B cell (primary cell): ENCODE data around the gene LITAF. TPM values are rescaled to one million over a fixed set of nuclear protein-coding genes. Genes with fewer than 3 reads are reported as not detected.

Experiments
- ATAC-seq: fragments of 200-7000 bp; cut with Tn5 transposase; one replicate; pipeline ENCODE4 v1.10.0; 2021; ENCODE audit warnings: low read depth, mild to moderate bottlenecking, moderate number of reproducible peaks, moderate library complexity
- CTCF ChIA-PET: fragments of 350-600 bp; sonication (Branson Sonifier 250); formaldehyde crosslinking; loops from one replicate; lab custom pipeline; 2021; ENCODE audit warnings: antibody characterized with exemption, inconsistent platforms; lab: Charles Lee
- POLR2A ChIA-PET: fragments of 350-600 bp; sonication (Branson Sonifier 250); formaldehyde crosslinking; loops from one replicate; lab custom pipeline; 2021; ENCODE audit warnings: antibody characterized with exemption; lab: Charles Lee
- DNase-seq: peaks from one replicate; pipeline ENCODE4 v3.0.0; 2013
- H2AFZ ChIP-seq: 2 replicates; pipeline ENCODE4 v1.6.1; 2012; ENCODE audit warnings: mild to moderate bottlenecking, low read depth, low read length; ENCODE audit not compliant: insufficient read depth, poor library complexity, severe bottlenecking
- H3K27ac ChIP-seq, 2 donors: 1 replicate in 1 of 2; 2 replicates in 1 of 2; pipeline ENCODE4 v1.5.1; 2012 to 2013; ENCODE audit warnings: low read length in 2 of 2, mild to moderate bottlenecking in 2 of 2, moderate library complexity in 1 of 2
- H3K27me3 ChIP-seq, 4 experiments: fragments of 200-600 bp in 1 of 4; sonication (generic) in 1 of 4; replicated peaks in 1 of 4; 1 replicate in 2 of 4; 2 replicates in 2 of 4; pipeline versions ENCODE4 v1.6.1 to v1.7.0; 2013 to 2016; ENCODE audit warnings: low read length in 3 of 4, mild to moderate bottlenecking in 2 of 4, mixed read lengths in 1 of 4, moderate library complexity in 1 of 4; ENCODE audit not compliant: insufficient read depth in 4 of 4, control insufficient read depth in 3 of 4; ENCODE audit errors: control extremely low read depth in 1 of 4
- H3K36me3 ChIP-seq, 2 experiments: replicated peaks in 1 of 2; 1 replicate in 1 of 2; 2 replicates in 1 of 2; pipeline versions ENCODE4 v1.6.1 to v1.7.1; 2013; ENCODE audit warnings: low read length in 1 of 2; ENCODE audit not compliant: insufficient read depth in 2 of 2, control insufficient read depth in 1 of 2; ENCODE audit errors: control extremely low read depth in 1 of 2, extremely low read depth in 1 of 2
- H3K4me1 ChIP-seq, 2 donors: fragments of 200-600 bp in 1 of 2; sonication (generic) in 1 of 2; 1 replicate in 1 of 2; 2 replicates in 1 of 2; pipeline versions ENCODE4 v1.5.1 to v1.6.1; 2013 to 2017; ENCODE audit warnings: low read length in 2 of 2; ENCODE audit not compliant: control insufficient read depth in 2 of 2, insufficient read depth in 2 of 2
- H3K4me2 ChIP-seq: replicated peaks from 2 replicates; pipeline ENCODE3; 2012; ENCODE audit warnings: mild to moderate bottlenecking, low read depth, low read length; ENCODE audit not compliant: poor library complexity, severe bottlenecking
- H3K4me3 ChIP-seq, 5 experiments: fragments of 200-600 bp in 1 of 5; sonication (generic) in 1 of 5; 1 replicate in 3 of 5; 2 replicates in 2 of 5; pipeline versions ENCODE4 v1.5.1 to v1.7.0; 2011 to 2016; ENCODE audit warnings: low read length in 4 of 5, mild to moderate bottlenecking in 4 of 5, low read depth in 2 of 5, control low read depth in 1 of 5, moderate library complexity in 1 of 5; ENCODE audit not compliant: insufficient read depth in 1 of 5; ENCODE audit errors: control extremely low read depth in 1 of 5, extremely low read depth in 1 of 5
- H3K79me2 ChIP-seq: fragments of 200-600 bp; sonication (generic); one replicate; pipeline ENCODE4 v1.6.0; 2016; ENCODE audit warnings: low read length; ENCODE audit not compliant: control insufficient read depth, insufficient read depth
- H3K9ac ChIP-seq: fragments of 200-600 bp; sonication (generic); 2 replicates; pipeline ENCODE4 v1.6.1; 2017; ENCODE audit warnings: mild to moderate bottlenecking, low read length, moderate library complexity
- H3K9me3 ChIP-seq, 3 donors: one replicate each; pipeline versions ENCODE4 v1.6.1 to v1.7.1; 2013; ENCODE audit warnings: low read length in 2 of 3; ENCODE audit not compliant: control insufficient read depth in 2 of 3, insufficient read depth in 1 of 3; ENCODE audit errors: control extremely low read depth in 1 of 3
- H4K20me1 ChIP-seq: 2 replicates; pipeline ENCODE4 v1.6.0; 2012; ENCODE audit warnings: mild to moderate bottlenecking, low read length; ENCODE audit not compliant: insufficient read depth, control insufficient read depth, poor library complexity, severe bottlenecking
- H3K27ac Mint-ChIP-seq: one replicate; pipeline ENCODE4 v1.8.0; 2021; ENCODE audit warnings: mixed read lengths
- H3K27me3 Mint-ChIP-seq: one replicate; pipeline ENCODE4 v1.8.0; 2021; ENCODE audit warnings: mixed read lengths
- H3K4me1 Mint-ChIP-seq: one replicate; pipeline ENCODE4 v1.8.0; 2021; ENCODE audit warnings: mixed read lengths
- H3K4me3 Mint-ChIP-seq: one replicate; pipeline ENCODE4 v1.8.0; 2021; ENCODE audit warnings: mixed read lengths
- H3K9me3 Mint-ChIP-seq: one replicate; pipeline ENCODE4 v1.8.0; 2022; ENCODE audit warnings: mixed read lengths; ENCODE audit not compliant: insufficient read depth
- CTCF ChIP-seq: fragments of 200-600 bp; IDR thresholded peaks from one replicate; pipeline ENCODE4 v1.8.0; 2022; ENCODE audit warnings: antibody characterized with exemption, mild to moderate bottlenecking
- EZH2 ChIP-seq: IDR thresholded peaks from 2 replicates; pipeline ENCODE4 v1.6.1; 2012; ENCODE audit warnings: borderline replicate concordance, low read depth, mild to moderate bottlenecking, moderate library complexity, low read length; ENCODE audit not compliant: insufficient read depth, poor library complexity, severe bottlenecking
- WGBS: methylation state at CpG from one replicate; pipeline ENCODE4 v1.1.5; 2013; ENCODE audit warnings: missing lambda C conversion rate; ENCODE audit not compliant: insufficient coverage; 5-methylcytosine and 5-hydroxymethylcytosine counted together
- intact Hi-C: fragments of 100-400 bp; cut with micrococcal nuclease; formaldehyde crosslinking; loops from one replicate; pipeline ENCODE4 v1.10.0; 2022
- polyA plus RNA-seq: library from polyadenylated mRNA; depleted of rRNA; stranded (reverse); fragments of >200 nt; gene quantifications from 2 replicates; pipeline ENCODE4 v1.2.3, GENCODE V29; 2012
- total RNA-seq, 2 donors: library from RNA; stranded (reverse); fragments of 120-200 nt in 1 of 2; gene quantifications; 1 replicate in 1 of 2; 2 replicates in 1 of 2; pipeline versions ENCODE4 v1.2.3 to v1.2.4, GENCODE V29; 2013 to 2022

The LITAF gene
- total and polyA plus RNA-seq, 2 donors (not counting 1 experiment from before 2014, with no cell fraction given) = 93.6 to 125 TPM

- Histone ChIP-seq H3K79me2 (peaks cover 4% of the 10 kb centered on the region), H3K4me3 (peak overlapping the region in 4 of 5 experiments; percentile 9 to 63 (median 36)), H3K27ac (peak overlapping the region; percentile 68 to 84), H3K36me3 (no peaks in the 10 kb centered on the region), H2AFZ (peak overlapping the region; percentile 81), H3K4me2 (peak overlapping the region; percentile 79), H3K9me3 (peaks cover 0 to 14% (median 5%) of the 10 kb centered on the region in 3 donors), H3K9ac (peak overlapping the region; percentile 58), H3K4me1 (peaks cover 52 to 75% of the 10 kb centered on the region in 2 donors), H4K20me1 (no peaks in the 10 kb centered on the region), H3K27me3 (no peaks in the 10 kb centered on the region)
- peaks cover 52% of the 10 kb centered on the region for H3K4me1 Mint-ChIP-seq
- peak overlapping the region; percentile 77 for H3K4me3 Mint-ChIP-seq
- DNase-seq (peak; percentile 54), ATAC-seq (peak; percentile 63)
- no peaks in the 10 kb centered on the region for H3K9me3 Mint-ChIP-seq
- POLR2A ChIA-PET = interaction anchor here (0.6 to 1.3 kb wide), 4 partner anchors 9 to 365 kb away, joined by 3 to 6 read pairs (median 5); no protein-coding TSS in a partner anchor
- intact Hi-C loops = loop anchor here (5.0 kb wide), 1 partner anchor 35 kb away; the partner anchor contains the start of gene LITAF
- H3K27me3 Mint-ChIP-seq = no peaks in the 10 kb centered on the region
- H3K27ac Mint-ChIP-seq = peak overlapping the region; percentile 85
- WGBS = 2% methylated on average over 11 of the region's 19 CpGs
- TF ChIP-seq CTCF (no peak), EZH2 (no peak)
- CTCF ChIA-PET = interaction anchor here (0.5 to 2.6 kb wide), 10 partner anchors 17 to 656 kb away, joined by 3 to 15 read pairs (median 3); partner anchors contain the start of gene LITAF
Measured at GRCh38 chr16:11621920-11622651, 35.4 kb upstream of the LITAF start.

- peak overlapping the region; percentile 58 for H3K9ac ChIP-seq
- H3K9me3 ChIP-seq = peaks cover 0 to 14% (median 5%) of the 10 kb centered on the region in 3 donors
- peaks cover 52% of the 10 kb centered on the region for H3K4me1 Mint-ChIP-seq
- WGBS = 33% methylated on average over 3 of the region's 6 CpGs
- peak overlapping the region; percentile 85 for H3K27ac Mint-ChIP-seq
- no peaks in the 10 kb centered on the region for H3K27me3 Mint-ChIP-seq
- peaks cover 52 to 75% of the 10 kb centered on the region in 2 donors for H3K4me1 ChIP-seq
- CTCF ChIA-PET = interaction anchor here (0.5 to 2.6 kb wide), 10 partner anchors 17 to 656 kb away, joined by 3 to 15 read pairs (median 3); partner anchors contain the start of gene LITAF
- POLR2A ChIA-PET = interaction anchor here (0.6 to 1.3 kb wide), 3 partner anchors 9 to 147 kb away, joined by 3 to 9 read pairs (median 6); no protein-coding TSS in a partner anchor
- H3K36me3 ChIP-seq = no peaks in the 10 kb centered on the region
- intact Hi-C loops = loop anchor here (5.0 kb wide), 1 partner anchor 34 kb away; the partner anchor contains the start of gene LITAF
- TF ChIP-seq EZH2 (no peak), CTCF (no peak)
- peaks cover 4% of the 10 kb centered on the region for H3K79me2 ChIP-seq
- H3K4me3 Mint-ChIP-seq = peak overlapping the region; percentile 77
- H2AFZ ChIP-seq = peak overlapping the region; percentile 81
- H3K27me3 ChIP-seq = no peaks in the 10 kb centered on the region
- no peaks in the 10 kb centered on the region for H4K20me1 ChIP-seq
- H3K4me2 ChIP-seq = peak overlapping the region; percentile 79
- ATAC-seq (no peak), DNase-seq (no peak)
- peak overlapping the region; percentile 68 to 84 for H3K27ac ChIP-seq
- H3K9me3 Mint-ChIP-seq = no peaks in the 10 kb centered on the region
- H3K4me3 ChIP-seq = peak overlapping the region in 4 of 5 experiments; percentile 9 to 63 (median 36)
Measured at GRCh38 chr16:11621539-11621919, 34.8 kb upstream of the LITAF start.
